Measurements from ENCODE around the gene KDELR3. TPM values are rescaled to one million over a fixed set of nuclear protein-coding genes. Genes with fewer than 3 reads are reported as not detected.

The KDELR3 gene
- total and polyA plus RNA-seq, 2 experiments from 2014 or later, result 5.6 to 5.7 TPM

- no peak for TF ChIP-seq CTCF (conservative IDR thresholded peaks at IDR 0.05; ENCODE audit: low read depth in 2 of 2)
- no peak for TF ChIP-seq ETS1 (IDR thresholded peaks at IDR 0.05)
- TF ChIP-seq JUNB (IDR thresholded peaks at IDR 0.05; ENCODE audit: unreplicated experiment), result no peak
- no peak for TF ChIP-seq REST (IDR thresholded peaks at IDR 0.05; ENCODE audit: unreplicated experiment)
- no peak for TF ChIP-seq POLR2AphosphoS5 (IDR thresholded peaks at IDR 0.05; ENCODE audit: low read depth)
- TF ChIP-seq STAT1 (IDR thresholded peaks at IDR 0.05; ENCODE audit: unreplicated experiment), result no peak
- TF ChIP-seq NANOG (IDR thresholded peaks at IDR 0.05; ENCODE audit: borderline replicate concordance), result no peak
- Mint-ChIP-seq H3K27ac (no peak overlapping the region), H3K4me1 (peaks cover 21% of the 10 kb centered on the region), H3K27me3 (ENCODE audit: insufficient read depth, low read depth, poor library complexity) (peaks cover 8% of the 10 kb centered on the region), H3K4me3 (no peak overlapping the region), H3K9me3 (no peaks in the 10 kb centered on the region), H3K36me3 (ENCODE audit: low read depth) (no peaks in the 10 kb centered on the region)
- no peak overlapping the region; the same call in 1 of the 2 replicates for H3K27ac ChIP-seq (ENCODE audit: low read depth)
- H4K20me1 ChIP-seq (replicated peaks; ENCODE audit: insufficient read depth), result no peaks in the 10 kb centered on the region
- no peaks in the 10 kb centered on the region for H3K27me3 ChIP-seq (ENCODE audit: insufficient read depth)
- no peak for ATAC-seq
- DNase-seq (ENCODE audit: low spot score), result no peak
- H3K4me3 ChIP-seq, result no peak overlapping the region
- no peaks in the 10 kb centered on the region for H3K79me2 ChIP-seq (replicated peaks; ENCODE audit: insufficient read depth)
- H2AFZ ChIP-seq, result no peak overlapping the region
- H3K4me2 ChIP-seq, result no peak overlapping the region
- H3K9me2 ChIP-seq (ENCODE audit: insufficient read depth), result no peaks in the 10 kb centered on the region
- H3K4me1 ChIP-seq (ENCODE audit: insufficient read depth), result peaks cover 18% of the 10 kb centered on the region
- 0 out of 2 replicates have a peak, but pooled peaks cover 2% of the 10 kb centered on the region for H3F3A ChIP-seq (replicated peaks; ENCODE audit: low read depth)
- no peaks in the 10 kb centered on the region for H3K36me3 ChIP-seq (ENCODE audit: insufficient read depth)
Measured at GRCh38 chr22:38518620-38519019, 50.7 kb downstream of the KDELR3 start.

GRCh38 chr22:38519453-38520250 lies 51.8 kb downstream of the KDELR3 start:
- Histone ChIP-seq H3K4me3 (no peak overlapping the region), H3K27ac (ENCODE audit: low read depth) (no peak overlapping the region), H2AFZ (no peak overlapping the region), H3F3A (replicated peaks; ENCODE audit: low read depth) (no peaks in the 10 kb centered on the region), H3K36me3 (ENCODE audit: insufficient read depth) (no peaks in the 10 kb centered on the region), H4K20me1 (replicated peaks; ENCODE audit: insufficient read depth) (no peaks in the 10 kb centered on the region), H3K9me2 (ENCODE audit: insufficient read depth) (no peaks in the 10 kb centered on the region), H3K79me2 (replicated peaks; ENCODE audit: insufficient read depth) (no peaks in the 10 kb centered on the region), H3K4me2 (no peak overlapping the region), H3K27me3 (ENCODE audit: insufficient read depth) (no peaks in the 10 kb centered on the region), H3K4me1 (ENCODE audit: insufficient read depth) (peaks cover 8% of the 10 kb centered on the region)
- DNase-seq (ENCODE audit: low spot score) (no peak), ATAC-seq (no peak)
- Mint-ChIP-seq H3K27me3 (ENCODE audit: insufficient read depth, low read depth, poor library complexity) (peaks cover 5% of the 10 kb centered on the region), H3K4me3 (no peak overlapping the region), H3K36me3 (ENCODE audit: low read depth) (no peaks in the 10 kb centered on the region), H3K27ac (no peak overlapping the region), H3K4me1 (peaks cover 17% of the 10 kb centered on the region), H3K9me3 (no peaks in the 10 kb centered on the region)
- TF ChIP-seq ZNF331 (CRISPR knock-in tag; IDR thresholded peaks at IDR 0.05; ENCODE audit: low read depth) (no peak), ZNF114 (CRISPR knock-in tag; IDR thresholded peaks at IDR 0.05) (no peak), POLR2AphosphoS5 (IDR thresholded peaks at IDR 0.05; ENCODE audit: low read depth) (no peak), ETS1 (IDR thresholded peaks at IDR 0.05) (no peak), JUNB (IDR thresholded peaks at IDR 0.05; ENCODE audit: unreplicated experiment) (no peak), CTCF (conservative IDR thresholded peaks at IDR 0.05; ENCODE audit: low read depth in 2 of 2) (no peak), EZH2phosphoT487 (IDR thresholded peaks at IDR 0.05; ENCODE audit: unreplicated experiment) (no peak), NANOG (IDR thresholded peaks at IDR 0.05; ENCODE audit: borderline replicate concordance) (no peak)
